ENCODE data around the gene CTSW. TPM values are rescaled to one million over a fixed set of nuclear protein-coding genes. Genes with fewer than 3 reads are reported as not detected.
A peak's percentile ranks its signal among the peaks of the same experiment; 100 is the strongest.
"Not testable (repeated sequence)": the region's sequence is repeated elsewhere in the genome, so short reads cannot be mapped to it uniquely, and the experiment has no call there.

Gene CTSW
- total and polyA plus RNA-seq, 7 experiments from 2014 or later: 24.9 to 148 (median 31.7) TPM

GRCh38 chr11:65844231-65844872 lies 35.3 kb upstream of the CTSW start:
- no peaks in the 10 kb centered on the region for H3K36me3 Mint-ChIP-seq
- H3K4me1 ChIP-seq (ENCODE audit: control insufficient read depth in 2 of 2, insufficient read depth in 2 of 2, low read length in 2 of 2): no peaks in the 10 kb centered on the region
- no peak overlapping the region for H3K4me3 ChIP-seq (ENCODE audit: low read length)
- H3K36me3 ChIP-seq (ENCODE audit: control insufficient read depth in 2 of 3, insufficient read depth in 3 of 3, low read length in 3 of 3): no peaks in the 10 kb centered on the region
- ChIA-PET CTCF (interaction anchor here (0.7 to 1.3 kb wide), 2 partner anchors 8 to 66 kb away, joined by 3 read pairs; no protein-coding TSS in a partner anchor), POLR2A (interaction anchor here (1.3 to 1.7 kb wide), 2 partner anchors 11 to 15 kb away, joined by 4 to 5 read pairs; partner anchors contain the start of gene SNX32)
- ATAC-seq (no peak), DNase-seq (no peak)
- H3K27ac ChIP-seq (ENCODE audit: low read depth, low read length): no peak overlapping the region
- H3K4me1 Mint-ChIP-seq: peaks cover 0 to 1% (median 0%) of the 10 kb centered on the region in 7 donors
- H3K9me3 Mint-ChIP-seq: no peaks in the 10 kb centered on the region
- no peaks in the 10 kb centered on the region for H3K27me3 Mint-ChIP-seq
- H3K4me3 Mint-ChIP-seq: no peak overlapping the region
- no peak overlapping the region for H3K27ac Mint-ChIP-seq
- intact Hi-C loops (cut with micrococcal nuclease): no loop called here
- no peaks in the 10 kb centered on the region for H3K27me3 ChIP-seq (ENCODE audit: control insufficient read depth in 2 of 2, insufficient read depth in 2 of 2, low read length in 2 of 2)
- no peaks in the 10 kb centered on the region for H3K9me3 ChIP-seq (ENCODE audit: control insufficient read depth in 2 of 3, low read length in 3 of 3)

- no peak for DNase-seq
- Histone ChIP-seq H3K36me3 (ENCODE audit: control insufficient read depth in 2 of 3, insufficient read depth in 3 of 3, low read length in 3 of 3) (peaks cover 0 to 21% (median 10%) of the 10 kb centered on the region in 3 experiments), H3K4me1 (ENCODE audit: control insufficient read depth in 2 of 2, insufficient read depth in 2 of 2, low read length in 2 of 2) (no peaks in the 10 kb centered on the region), H3K27ac (ENCODE audit: low read depth, low read length) (no peak overlapping the region), H3K9me3 (ENCODE audit: control insufficient read depth in 2 of 3, low read length in 3 of 3) (peaks cover 0 to 8% (median 0%) of the 10 kb centered on the region in 3 experiments), H3K27me3 (ENCODE audit: control insufficient read depth in 2 of 2, insufficient read depth in 2 of 2, low read length in 2 of 2) (no peaks in the 10 kb centered on the region), H3K4me3 (ENCODE audit: low read length) (no peak overlapping the region)
- Mint-ChIP-seq H3K27ac (peak overlapping the region in 2 of 9 donors; percentile 33 to 42), H3K27me3 (no peaks in the 10 kb centered on the region), H3K36me3 (peaks cover 0 to 20% (median 10%) of the 10 kb centered on the region in 5 donors), H3K9me3 (peaks cover 0 to 6% (median 0%) of the 10 kb centered on the region in 11 donors), H3K4me3 (no peak overlapping the region), H3K4me1 (peaks cover 3 to 6% (median 4%) of the 10 kb centered on the region in 7 donors)
- intact Hi-C loops (cut with micrococcal nuclease): no loop called here
- no peak for ATAC-seq
- ChIA-PET POLR2A (interaction anchor here (1.0 to 1.4 kb wide), 3 partner anchors 10 to 43 kb away, joined by 3 to 5 read pairs (median 3); partner anchors contain the start of gene CCDC85B), CTCF (interaction anchor here (0.7 to 1.5 kb wide), 3 partner anchors 15 to 225 kb away, joined by 3 to 4 read pairs (median 3); no protein-coding TSS in a partner anchor)
Measured at GRCh38 chr11:65847746-65848145, 31.9 kb upstream of the CTSW start.

GRCh38 chr11:65848693-65849092 lies 30.9 kb upstream of the CTSW start:
- H3K27me3 Mint-ChIP-seq; DNase-seq; H3K4me3 Mint-ChIP-seq; H3K9me3 Mint-ChIP-seq; H3K4me1 ChIP-seq (ENCODE audit: control insufficient read depth in 2 of 2, insufficient read depth in 2 of 2, low read length in 2 of 2); ATAC-seq; H3K27me3 ChIP-seq (ENCODE audit: control insufficient read depth in 2 of 2, insufficient read depth in 2 of 2, low read length in 2 of 2); H3K27ac ChIP-seq (ENCODE audit: low read depth, low read length); H3K4me3 ChIP-seq (ENCODE audit: low read length); intact Hi-C loops (cut with micrococcal nuclease); H3K9me3 ChIP-seq (ENCODE audit: control insufficient read depth in 2 of 3, low read length in 3 of 3): not testable (repeated sequence)
- Mint-ChIP-seq H3K4me1 (peaks cover 7 to 11% (median 10%) of the 10 kb centered on the region in 7 donors), H3K27ac (peak overlapping the region in 2 of 9 donors; percentile 38 to 58), H3K36me3 (peaks cover 0 to 29% (median 15%) of the 10 kb centered on the region in 5 donors)
- peaks cover 6 to 30% (median 10%) of the 10 kb centered on the region in 3 experiments for H3K36me3 ChIP-seq (ENCODE audit: control insufficient read depth in 2 of 3, insufficient read depth in 3 of 3, low read length in 3 of 3)
- ChIA-PET CTCF (interaction anchor here (0.6 to 1.2 kb wide), 2 partner anchors 31 to 108 kb away, joined by 3 read pairs; no protein-coding TSS in a partner anchor), POLR2A (interaction anchor here (0.7 to 1.8 kb wide), 6 partner anchors 8 to 188 kb away, joined by 3 to 5 read pairs (median 4); partner anchors contain the start of gene SNX32)

- H3K36me3 Mint-ChIP-seq: peaks cover 1 to 35% (median 22%) of the 10 kb centered on the region in 5 donors
- H3K27ac Mint-ChIP-seq: no peak overlapping the region
- Histone ChIP-seq H3K4me1 (ENCODE audit: control insufficient read depth in 2 of 2, insufficient read depth in 2 of 2, low read length in 2 of 2) (peaks cover 0 to 3% of the 10 kb centered on the region in 2 donors), H3K9me3 (ENCODE audit: control insufficient read depth in 2 of 3, low read length in 3 of 3) (peaks cover 0 to 8% (median 0%) of the 10 kb centered on the region in 3 experiments), H3K4me3 (ENCODE audit: low read length) (no peak overlapping the region), H3K27ac (ENCODE audit: low read depth, low read length) (no peak overlapping the region), H3K36me3 (ENCODE audit: control insufficient read depth in 2 of 3, insufficient read depth in 3 of 3, low read length in 3 of 3) (peaks cover 13 to 37% (median 15%) of the 10 kb centered on the region in 3 experiments), H3K27me3 (ENCODE audit: control insufficient read depth in 2 of 2, insufficient read depth in 2 of 2, low read length in 2 of 2) (no peaks in the 10 kb centered on the region)
- H3K9me3 Mint-ChIP-seq: peaks cover 0 to 6% (median 0%) of the 10 kb centered on the region in 11 donors
- CTCF ChIA-PET: no interaction called here
- H3K4me1 Mint-ChIP-seq: peaks cover 13 to 18% (median 16%) of the 10 kb centered on the region in 7 donors
- POLR2A ChIA-PET: interaction anchor here (0.7 to 1.8 kb wide), 3 partner anchors 9 to 189 kb away, joined by 3 to 5 read pairs (median 4); partner anchors contain the start of gene SNX32
- ATAC-seq (no peak), DNase-seq (peak in 1 of 9 donors; percentile 22)
- intact Hi-C loops (cut with micrococcal nuclease): no loop called here
- no peaks in the 10 kb centered on the region for H3K27me3 Mint-ChIP-seq
- peak overlapping the region in 1 of 10 donors; percentile 23 for H3K4me3 Mint-ChIP-seq
Measured at GRCh38 chr11:65849366-65849765, 30.3 kb upstream of the CTSW start.

GRCh38 chr11:65849771-65850216 lies 29.8 kb upstream of the CTSW start:
- POLR2A ChIA-PET: interaction anchor here (1.1 to 1.8 kb wide), 4 partner anchors 9 to 16 kb away, joined by 3 to 5 read pairs (median 4); partner anchors contain the start of gene SNX32
- intact Hi-C loops (cut with micrococcal nuclease): loop anchor here in 1 of 2 donors (10.0 kb wide), 1 partner anchor 305 kb away; no protein-coding TSS in a partner anchor
- CTCF ChIA-PET: no interaction called here
- peaks cover 17 to 41% (median 20%) of the 10 kb centered on the region in 3 experiments for H3K36me3 ChIP-seq (ENCODE audit: control insufficient read depth in 2 of 3, insufficient read depth in 3 of 3, low read length in 3 of 3)
- Mint-ChIP-seq H3K27ac (peak overlapping the region in 1 of 9 donors; percentile 23), H3K36me3 (peaks cover 5 to 38% (median 26%) of the 10 kb centered on the region in 5 donors), H3K9me3 (peaks cover 0 to 6% (median 0%) of the 10 kb centered on the region in 11 donors), H3K4me3 (peak overlapping the region in 1 of 10 donors; percentile 45), H3K27me3 (no peaks in the 10 kb centered on the region), H3K4me1 (peaks cover 17 to 22% (median 20%) of the 10 kb centered on the region in 7 donors)
- no peaks in the 10 kb centered on the region for H3K27me3 ChIP-seq (ENCODE audit: control insufficient read depth in 2 of 2, insufficient read depth in 2 of 2, low read length in 2 of 2)
- H3K9me3 ChIP-seq (ENCODE audit: control insufficient read depth in 2 of 3, low read length in 3 of 3): peaks cover 0 to 8% (median 0%) of the 10 kb centered on the region in 3 experiments
- DNase-seq: no peak
- H3K4me3 ChIP-seq (ENCODE audit: low read length): no peak overlapping the region
- ATAC-seq: no peak
- H3K27ac ChIP-seq (ENCODE audit: low read depth, low read length): no peak overlapping the region
- peaks cover 0 to 7% of the 10 kb centered on the region in 2 donors for H3K4me1 ChIP-seq (ENCODE audit: control insufficient read depth in 2 of 2, insufficient read depth in 2 of 2, low read length in 2 of 2)

Measured in naive thymus-derived CD4-positive, alpha-beta T cell (primary cell).